Measurements from ENCODE around the gene XXYLT1.

Gene XXYLT1

DNA sequence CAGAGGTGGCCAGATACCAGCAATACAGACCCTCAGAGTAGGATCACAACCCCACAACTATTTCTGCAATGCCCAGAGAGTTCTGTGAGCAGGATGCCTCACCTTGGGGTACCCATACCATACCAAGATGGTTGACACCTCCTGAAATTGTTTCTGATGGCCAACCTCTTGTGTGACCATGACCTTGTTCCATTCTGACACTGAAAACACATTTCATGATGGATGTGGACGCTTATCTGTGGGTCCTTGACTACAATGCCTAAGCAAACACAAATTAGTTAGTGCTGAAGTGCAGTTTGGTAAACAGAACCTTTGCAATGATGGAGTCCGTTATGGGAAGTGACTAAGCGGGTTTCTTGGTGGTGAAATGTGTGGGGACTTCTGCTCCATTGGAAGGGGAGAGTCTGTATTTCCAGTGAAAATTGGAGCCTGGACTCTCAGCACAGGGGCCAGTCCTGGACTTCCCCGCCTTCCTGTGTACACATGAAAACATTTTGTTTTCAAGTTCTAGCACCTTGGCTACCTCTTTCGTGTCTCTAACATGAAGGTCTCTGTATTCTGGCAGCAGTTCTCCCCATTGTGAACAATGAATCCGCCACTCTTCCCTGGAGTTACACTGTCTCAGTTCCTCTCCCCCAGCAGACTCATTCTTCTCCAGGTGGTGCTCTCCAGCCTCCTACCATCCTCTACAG is 106.2 kb downstream of the XXYLT1 start:
- no peak for DNase-seq

DNA sequence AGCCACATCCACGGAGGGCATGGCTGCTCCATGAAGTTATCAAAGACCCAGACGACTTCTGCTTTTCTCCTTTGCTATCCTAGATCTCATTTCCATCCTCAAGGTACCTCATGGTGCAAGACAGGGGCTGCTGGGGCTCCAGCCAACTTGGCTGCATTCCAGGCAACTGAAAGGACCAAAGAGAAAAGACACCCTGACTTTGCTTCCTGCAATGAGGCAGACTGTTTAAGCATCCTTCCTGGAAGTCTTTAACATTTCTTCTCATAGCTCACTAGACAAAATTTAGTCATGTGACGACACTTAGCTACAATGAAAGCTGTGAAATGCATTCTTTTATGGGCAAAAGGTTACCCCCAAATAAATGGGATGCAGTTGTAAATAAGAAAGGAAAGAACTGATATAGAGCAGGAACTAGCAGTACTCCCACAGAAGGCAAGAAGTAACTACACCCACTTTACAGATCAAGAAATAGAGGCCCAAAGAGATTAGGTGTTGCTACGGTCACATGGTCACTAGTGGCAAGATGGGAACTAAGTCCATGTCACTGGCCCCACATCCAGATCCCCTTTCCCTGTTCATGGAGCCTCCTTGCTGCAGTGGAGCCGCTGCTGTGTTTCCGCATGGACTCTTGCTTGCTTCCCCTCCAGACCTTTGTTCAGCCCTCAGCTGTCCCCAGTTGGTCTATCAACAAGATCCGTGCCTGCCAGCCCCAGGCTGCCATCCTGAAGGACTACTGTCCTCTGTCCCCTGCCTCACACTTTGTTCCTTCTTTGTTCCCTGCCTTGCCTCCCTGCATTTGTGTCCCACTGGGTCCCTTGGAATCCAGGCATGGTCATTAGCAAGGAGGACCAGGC is 107.0 kb downstream of the XXYLT1 start:
- no peak for DNase-seq

DNA sequence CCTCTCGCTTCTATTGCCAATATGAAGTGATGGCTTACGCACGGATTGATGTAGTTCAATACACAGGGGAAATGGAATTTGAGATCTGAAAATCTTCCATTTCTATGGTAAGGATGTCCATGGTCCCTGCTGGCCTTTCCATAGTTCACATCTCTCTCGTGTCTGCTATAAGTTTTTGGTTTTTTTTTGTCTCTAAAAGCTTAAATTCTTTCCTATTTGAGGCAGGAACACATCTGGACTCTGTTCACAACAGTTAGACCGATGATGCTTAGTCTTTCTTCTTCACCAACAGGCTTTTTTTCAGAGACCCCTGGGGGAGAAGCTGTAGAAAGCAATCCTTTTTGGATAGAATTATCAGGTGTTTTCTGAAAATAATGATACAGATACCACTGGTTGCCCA is 108.1 kb downstream of the XXYLT1 start:
- DNase-seq: no peak

DNA sequence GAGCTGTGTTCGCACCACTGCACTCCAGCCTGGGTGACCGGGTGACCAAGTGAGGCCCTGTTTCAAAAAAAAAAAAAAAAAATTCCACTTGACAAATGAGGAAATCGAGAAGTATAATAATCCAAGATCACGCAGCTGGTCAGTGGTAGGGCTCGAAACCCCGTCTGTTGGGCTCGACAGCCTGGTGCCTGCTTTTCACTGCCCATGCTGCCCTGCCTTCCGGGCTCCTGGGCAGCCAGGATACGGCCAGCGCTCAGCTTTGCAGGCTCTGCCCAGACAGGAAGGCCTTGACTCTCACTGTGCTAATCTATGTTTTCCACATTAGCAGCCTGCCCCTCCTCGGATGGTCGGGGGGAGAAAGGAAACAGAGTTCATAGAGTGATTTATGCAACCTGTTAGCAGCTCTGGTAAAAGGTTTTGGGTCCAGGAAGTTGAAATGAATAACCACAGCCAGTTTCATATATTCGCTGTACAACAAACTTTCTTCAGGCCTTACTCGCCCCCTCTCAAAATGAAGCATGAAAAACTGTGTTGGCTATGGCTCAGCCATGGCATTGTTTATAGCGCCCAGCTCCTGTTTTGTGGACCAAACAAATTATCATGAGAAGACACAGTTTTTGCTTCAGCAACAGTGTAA is 108.8 kb downstream of the XXYLT1 start:
- DNase-seq: no peak

DNA sequence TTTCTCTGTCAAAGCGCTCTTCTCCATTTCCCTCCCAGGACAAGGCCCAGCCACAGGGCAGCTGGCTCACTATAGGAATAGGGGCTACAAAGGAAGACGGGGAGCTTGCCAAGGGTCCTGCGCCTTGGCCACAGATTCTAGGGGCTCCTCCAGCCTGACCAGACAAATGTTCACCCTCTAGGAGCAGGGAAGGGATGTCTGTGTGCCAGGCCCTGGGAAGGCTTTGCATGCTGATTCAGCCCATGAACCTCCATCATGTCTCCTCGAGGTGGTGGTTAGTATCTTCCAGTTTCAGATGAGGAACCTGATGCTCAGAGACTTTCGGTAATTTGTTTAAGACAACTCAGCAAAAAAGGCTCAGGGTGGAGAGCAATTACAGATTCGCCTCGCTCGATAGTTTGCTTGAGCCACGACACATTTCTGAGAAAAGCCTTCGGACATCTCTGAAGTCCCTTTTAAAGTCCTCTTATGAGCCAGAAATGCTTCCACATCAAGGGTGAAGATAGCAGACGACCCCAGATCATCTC is 110.0 kb downstream of the XXYLT1 start:
- DNase-seq: no peak

DNA sequence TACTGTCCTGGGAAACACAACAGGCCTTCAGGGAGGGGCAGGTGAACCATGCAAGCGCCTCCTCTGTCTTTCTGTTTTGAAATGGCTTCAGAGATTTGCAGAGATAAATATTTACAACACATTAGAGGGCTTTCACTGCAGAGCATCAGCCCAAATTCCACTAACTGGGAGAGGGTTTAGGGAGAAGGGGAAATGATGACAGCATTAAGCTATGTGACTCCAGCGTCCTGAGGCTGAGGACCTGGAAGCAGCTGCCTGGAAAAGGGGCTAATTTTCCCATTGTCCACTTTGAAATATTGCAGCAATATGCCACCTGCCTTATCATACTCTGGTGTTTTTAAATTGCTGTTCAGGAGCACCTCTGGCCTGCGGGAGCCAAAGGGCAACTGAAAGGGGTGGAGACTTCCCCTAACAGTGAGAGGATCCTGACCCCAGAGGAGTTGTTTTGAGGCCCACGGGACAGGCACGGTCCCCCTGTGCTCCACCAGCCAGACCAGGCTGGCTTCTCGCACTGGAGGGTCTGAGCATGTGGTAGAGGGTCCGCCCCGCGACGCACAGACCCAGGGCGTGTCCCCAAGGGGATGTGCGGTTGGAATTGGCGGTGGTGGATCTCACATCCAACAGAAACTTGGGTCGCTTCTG is 110.6 kb downstream of the XXYLT1 start:
- DNase-seq: no peak

DNA sequence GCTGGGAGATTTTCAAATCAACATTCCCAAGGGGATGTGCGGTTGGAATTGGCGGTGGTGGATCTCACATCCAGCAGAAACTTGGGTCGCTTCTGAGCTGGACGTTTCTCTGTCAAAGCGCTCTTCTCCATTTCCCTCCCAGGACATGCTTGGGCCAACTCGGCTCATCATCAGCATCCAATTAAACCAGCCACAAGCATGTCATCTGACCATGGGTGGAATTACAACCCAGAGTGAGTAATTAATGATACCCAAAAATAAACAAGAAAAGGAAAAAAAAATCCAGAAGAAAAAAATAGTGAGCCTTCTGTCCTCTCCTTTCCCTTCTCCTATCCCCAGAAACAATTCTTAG is 111.2 kb downstream of the XXYLT1 start:
- DNase-seq: no peak

DNA sequence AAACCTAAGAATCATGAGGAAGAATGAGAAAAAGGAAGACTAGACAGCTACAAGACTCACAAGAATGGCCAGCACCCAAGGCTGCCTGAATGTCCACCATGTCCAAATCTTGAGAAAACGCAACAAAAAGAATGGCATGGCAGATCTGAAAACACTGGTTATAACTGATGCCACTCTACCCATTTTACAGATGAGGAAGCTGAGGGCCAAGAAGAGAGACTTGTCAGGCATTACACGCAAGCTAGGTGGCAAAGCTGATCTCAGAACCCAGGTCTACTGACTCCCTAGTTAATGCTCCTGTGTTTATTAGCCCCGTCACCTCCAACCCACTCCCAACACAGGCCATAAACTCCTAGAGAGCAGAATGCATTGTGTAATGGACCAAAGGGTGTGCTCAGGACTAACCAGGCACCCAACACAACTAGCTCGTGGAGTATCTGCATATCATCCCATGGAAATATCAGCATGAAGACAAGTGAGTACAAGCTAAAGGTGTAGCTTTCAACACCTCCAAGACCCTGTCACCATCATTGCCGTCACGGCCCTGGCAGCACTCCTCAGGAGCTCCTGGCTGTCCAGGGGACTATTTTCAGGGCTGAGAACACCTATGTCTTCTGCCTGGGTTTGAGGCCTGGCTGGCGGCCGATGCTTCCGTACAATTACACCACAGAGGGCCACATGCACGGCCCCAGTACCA is 111.7 kb downstream of the XXYLT1 start:
- no peak for DNase-seq

DNA sequence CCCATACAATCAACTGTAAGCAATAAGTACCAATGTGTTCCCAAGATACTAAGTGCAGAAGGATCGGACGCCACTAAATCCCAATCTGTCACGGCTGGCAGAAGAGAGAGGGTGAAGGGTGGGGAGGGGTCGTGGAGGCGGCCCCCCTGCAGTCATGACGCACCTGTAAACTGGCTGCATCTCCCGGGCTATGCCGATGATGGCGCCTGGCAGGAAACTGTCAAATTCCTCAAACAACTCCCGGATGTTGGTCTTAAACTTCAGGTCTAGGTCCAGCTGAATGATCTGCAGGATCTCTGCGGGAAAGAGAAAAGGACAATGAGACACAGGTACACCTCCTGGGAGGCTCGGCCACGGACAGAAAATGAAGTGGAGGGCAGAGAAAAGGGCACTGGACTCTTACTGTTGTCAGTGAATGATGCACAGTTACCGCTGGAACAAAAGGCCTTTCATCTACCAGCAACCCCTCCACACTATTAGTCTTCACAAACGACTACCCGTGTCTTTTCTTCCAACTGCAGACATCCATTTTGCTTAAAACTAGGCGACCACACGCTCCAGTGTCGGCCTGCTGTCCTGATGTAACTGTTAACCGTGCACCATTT is 114.6 kb downstream of the XXYLT1 start:
- no peak for DNase-seq

DNA sequence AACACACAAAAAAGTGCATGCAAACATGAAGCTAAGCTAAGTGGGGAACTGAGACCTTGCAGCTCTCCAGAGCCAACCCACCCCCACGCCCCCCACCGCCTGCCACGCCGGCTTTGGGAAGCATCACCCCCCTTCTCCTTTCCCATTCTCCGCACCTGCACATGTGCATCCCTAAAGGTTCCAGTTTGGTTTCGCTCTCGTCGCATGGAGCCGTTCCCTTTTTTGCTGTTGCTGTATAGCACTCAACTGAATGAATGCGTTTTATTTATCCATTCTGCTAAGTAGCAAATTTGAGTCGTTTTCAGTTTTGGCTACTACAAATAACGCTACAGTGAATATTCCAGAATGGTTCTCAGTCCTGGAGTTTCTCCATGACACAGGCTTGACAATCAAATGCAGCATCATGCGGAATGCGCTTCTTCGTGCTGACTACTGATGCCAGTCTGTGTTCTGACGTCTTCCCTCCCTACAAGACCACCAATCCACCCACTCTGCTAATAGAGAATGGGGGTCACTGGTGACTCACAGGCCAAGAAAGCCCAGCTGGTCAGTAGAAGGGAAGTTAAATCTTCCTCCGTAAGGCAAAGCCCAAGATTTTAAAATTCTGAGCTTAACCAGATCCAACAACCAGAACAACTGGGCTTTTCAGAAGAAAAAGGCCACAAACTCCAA is 115.3 kb downstream of the XXYLT1 start:
- DNase-seq: no peak

DNA sequence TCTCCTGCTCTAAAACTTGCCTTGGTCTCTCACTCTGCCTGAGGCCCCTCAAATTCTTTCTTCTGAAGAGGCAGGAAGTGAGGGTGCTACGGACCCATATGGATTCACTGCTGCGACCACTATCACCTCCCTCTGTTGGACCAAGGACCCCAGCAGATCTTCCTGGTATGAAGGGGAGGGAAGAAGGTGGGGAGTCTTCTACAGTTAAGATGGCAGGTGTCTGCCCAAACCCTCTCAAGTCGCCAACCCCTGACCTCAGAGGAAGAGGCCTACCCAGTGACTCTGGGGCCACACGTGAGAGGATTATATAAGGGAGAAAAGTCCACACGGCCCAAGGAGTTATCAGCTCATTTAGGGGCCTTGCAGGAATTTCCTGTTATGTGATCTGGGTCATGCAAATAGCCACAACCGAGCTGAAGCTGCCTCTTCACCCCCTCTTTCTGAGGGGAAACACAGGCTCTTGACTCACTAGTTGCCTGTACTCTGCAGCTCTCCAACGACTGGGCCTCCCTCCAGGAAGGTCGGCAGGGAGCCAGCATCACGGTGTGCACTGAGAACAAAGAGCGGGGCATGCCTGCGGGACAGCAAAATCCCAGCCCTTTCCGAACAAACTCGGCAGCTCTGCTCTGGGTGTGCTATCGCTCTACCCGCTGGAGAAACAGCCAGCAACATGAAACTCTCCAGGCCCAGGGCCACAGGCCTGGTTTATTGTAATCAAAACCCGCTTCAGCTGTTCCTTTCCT is 116.0 kb downstream of the XXYLT1 start:
- DNase-seq: no peak

DNA sequence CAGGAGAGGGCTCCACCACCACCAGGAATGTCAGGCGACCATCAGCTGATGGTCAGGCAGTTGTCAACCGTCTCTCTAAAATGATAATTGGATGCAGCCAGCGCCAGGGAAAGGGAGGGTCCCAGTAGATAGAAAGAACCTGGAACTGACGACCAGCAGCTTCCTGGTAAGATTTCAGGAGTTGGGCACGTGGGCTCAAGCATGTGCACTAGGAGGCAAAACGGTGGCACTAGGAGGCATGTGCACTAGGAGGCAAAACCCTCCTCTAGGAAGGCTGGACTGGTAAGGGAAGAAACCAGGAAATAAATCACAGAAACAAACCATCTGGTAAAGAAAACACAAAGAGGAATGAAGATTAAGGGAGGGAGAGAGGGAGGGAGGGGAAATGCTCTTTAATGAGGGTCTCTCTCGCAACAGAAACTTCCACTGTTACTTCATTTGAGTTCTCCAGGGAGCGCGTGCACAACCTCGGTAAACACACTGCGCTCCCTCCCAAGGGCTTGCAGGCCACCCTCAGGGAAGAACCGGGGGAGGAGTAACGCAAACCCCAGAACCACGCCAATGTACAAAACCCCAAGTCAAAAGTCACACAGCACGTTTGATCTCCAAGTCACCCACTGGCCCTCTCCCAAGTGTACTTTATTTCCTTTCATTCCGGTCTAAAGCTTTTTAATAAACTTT is 116.7 kb downstream of the XXYLT1 start:
- DNase-seq: no peak

DNA sequence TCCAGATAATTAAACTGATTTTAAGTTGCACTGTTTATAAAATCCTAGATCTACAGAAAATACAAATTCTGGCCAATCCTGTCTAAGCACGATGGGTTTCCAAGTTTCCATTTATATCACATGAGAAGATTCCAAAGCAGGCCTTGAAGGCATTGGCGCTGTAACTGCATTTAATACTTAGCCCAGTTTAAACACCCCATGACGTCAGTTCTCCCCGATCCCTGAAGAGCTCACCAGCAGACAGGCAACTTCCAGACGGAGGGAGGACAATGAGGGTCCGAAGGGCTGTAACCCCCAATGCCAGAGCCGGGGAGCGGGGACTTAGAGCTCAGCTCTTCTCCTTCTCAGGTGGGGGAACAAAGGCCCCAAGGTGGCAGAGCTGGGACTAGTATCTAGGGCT is 117.3 kb downstream of the XXYLT1 start:
- no peak for DNase-seq

DNA sequence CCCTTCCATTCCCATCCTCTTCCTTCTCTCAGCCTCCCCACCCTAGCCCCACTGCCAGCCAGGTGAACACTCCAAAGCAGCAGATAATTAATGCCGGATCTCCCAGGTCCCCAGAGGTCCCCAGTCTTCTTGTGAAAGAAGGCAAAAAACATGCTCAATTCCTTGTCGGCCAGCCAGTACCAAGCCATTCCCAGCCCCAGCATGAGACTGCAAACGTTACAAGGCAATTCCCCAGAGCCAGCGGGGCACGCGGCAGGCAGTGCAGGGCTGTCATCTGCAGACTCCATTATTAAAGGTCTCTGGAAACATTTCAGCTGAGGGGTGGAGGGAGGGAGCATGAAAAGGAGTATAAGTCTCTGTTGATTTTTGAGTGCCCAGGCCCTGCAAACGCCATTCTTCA is 117.8 kb downstream of the XXYLT1 start:
- DNase-seq: no peak

DNA sequence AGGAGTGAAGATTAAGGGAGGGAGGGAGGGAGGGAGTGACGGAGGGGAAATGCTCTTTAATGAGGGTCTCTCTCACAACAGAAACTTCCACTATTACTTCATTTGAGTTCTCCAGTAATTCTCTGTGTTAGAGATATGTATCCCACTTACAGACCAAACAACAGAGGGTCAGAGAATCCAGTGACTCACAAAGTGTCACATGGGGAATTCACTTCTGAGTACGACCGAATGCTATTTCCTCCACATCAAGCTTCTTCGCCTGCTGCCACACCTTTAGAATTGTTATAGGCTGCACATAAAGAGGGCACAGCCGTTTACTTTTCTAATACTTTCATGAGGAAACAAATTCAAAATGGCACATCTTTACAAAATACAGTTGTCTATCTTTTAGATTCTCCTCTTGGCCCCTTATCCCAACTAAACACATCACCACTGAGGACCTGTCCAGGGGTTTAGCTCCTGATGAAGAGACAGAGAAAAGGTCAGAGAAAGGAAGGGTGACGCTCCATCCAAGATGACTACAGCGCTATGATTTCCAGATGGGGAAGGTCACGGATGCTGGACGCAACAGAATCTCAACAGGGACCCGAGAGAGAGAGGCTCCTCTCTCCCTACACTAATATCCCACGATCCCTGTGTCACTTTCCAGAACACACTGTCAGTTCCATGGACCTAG is 119.0 kb downstream of the XXYLT1 start:
- no peak for DNase-seq

DNA sequence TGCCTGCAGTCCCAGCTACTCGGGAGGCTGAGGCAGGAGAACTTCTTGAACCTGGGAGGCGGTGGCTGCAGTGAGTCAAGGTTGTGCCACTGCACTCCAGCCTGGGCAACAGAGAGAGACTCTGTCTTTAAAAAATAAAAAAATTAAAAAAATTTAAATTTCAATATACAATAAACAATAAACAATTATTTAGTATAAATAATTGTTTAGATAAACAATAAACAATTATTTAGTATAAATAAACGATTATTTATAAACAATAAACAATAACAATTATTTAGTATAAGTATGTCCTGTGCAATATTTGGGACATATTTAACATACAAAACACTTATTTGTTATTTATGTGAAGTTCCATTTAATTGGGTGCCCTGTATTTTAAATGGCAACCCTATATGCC is 119.6 kb downstream of the XXYLT1 start:
- DNase-seq: no peak

DNA sequence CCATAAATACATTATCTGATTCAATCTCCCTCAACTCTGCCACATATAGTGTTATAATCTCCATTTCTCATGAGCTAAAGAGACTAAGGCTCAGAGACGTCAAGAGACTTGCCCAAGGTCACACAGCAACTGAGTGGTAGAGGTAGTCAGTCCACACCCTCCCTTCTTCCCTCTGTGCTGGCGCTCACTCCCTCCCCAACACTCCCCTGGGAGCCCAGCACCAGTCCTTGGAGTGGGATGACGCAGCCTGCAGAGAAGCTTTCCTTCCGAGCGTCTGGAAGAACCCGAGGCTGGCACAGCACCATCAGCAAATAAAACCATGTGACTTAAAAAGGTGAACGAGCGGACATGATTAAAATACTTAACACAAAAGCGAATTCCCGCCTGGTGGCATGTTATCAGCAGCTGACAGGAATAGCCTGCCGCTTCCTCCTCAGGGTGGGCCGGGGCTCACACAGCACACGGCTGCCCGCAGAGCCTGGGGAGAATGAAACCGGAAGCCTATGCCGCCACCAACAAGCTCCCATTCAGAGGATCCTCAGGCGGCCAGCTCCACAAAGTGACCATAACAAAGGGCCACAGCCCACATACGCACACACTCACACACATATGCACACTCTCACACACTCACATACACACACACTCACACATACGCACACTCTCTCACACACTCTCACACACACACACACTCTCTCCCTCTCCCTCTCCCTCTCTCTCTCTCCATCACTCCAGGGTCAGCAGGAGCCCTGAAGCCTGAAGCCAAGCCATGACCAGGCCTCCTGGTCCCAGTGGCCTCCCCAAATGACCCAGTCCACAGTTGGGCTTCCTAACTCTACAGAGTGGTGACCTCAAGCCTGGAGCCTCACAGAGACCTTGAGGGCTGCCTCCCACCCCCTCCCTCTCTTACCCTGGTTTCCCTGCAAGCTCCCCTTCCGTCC is 120.5 kb downstream of the XXYLT1 start:
- DNase-seq: no peak

DNA sequence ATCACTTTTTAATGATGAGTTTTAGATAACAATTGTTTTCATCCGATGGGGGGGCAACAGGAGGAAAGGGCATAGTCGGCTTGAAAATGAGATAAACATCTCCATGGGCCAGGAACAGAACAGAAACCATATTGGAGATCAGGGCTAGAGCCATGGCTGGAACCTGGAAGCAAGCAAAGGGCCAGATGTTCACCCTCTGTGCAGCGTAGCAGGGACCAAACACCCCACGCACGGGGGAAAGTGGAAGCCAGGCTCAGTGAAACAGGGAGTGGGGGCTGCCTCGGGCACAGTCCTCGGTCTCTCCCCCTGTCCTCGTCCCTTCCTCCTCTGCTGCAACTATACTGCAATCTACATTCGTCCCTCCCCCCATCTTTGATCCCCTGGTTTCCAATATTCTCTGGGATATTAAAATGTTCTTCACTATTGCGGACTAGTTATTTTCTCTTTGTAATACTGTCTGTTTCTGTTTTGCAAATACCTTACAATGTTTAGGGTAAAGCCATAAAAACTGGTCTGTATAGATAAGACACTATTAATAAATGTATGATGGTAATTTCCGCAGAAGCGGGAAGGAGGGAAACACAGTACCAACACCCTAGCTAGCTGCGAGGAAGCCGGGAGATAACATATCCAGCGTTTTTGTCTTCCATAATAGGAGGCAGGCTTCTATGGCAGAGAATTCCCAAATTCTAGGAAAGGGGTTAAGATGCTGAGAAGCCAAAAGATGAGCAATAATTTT is 121.5 kb downstream of the XXYLT1 start:
- no peak for DNase-seq
